Karpas-422 (cell line): ENCODE measurements around the gene SPATA6L. TPM values are rescaled to one million over a fixed set of nuclear protein-coding genes. Genes with fewer than 3 reads are reported as not detected.
"Not testable (repeated sequence)": the region's sequence is repeated elsewhere in the genome, so short reads cannot be mapped to it uniquely, and the experiment has no call there.

ENCODE experiments used
- DNase-seq: peaks from one replicate; pipeline ENCODE4 v3.0.0-alpha.2; 2015
- H2AFZ ChIP-seq: fragments of 200-600 bp; sonication (generic); 2 replicates; pipeline ENCODE4 v1.6.1; 2014; ENCODE audit warnings: antibody characterized with exemption, low read length, mixed read lengths
- H3K27ac ChIP-seq: fragments of 200-600 bp; sonication (generic); 2 replicates; pipeline ENCODE4 v1.5.1; 2014; ENCODE audit warnings: mild to moderate bottlenecking, low read length, moderate library complexity
- H3K27me3 ChIP-seq: fragments of 200-600 bp; sonication (generic); 2 replicates; pipeline ENCODE4 v1.6.1; 2014; ENCODE audit warnings: low read length, mixed read lengths
- H3K36me3 ChIP-seq: fragments of 200-600 bp; sonication (generic); 2 replicates; pipeline ENCODE4 v1.6.1; 2014; ENCODE audit warnings: low read length, mixed read lengths; ENCODE audit not compliant: insufficient read depth
- H3K4me1 ChIP-seq: fragments of 200-600 bp; sonication (generic); 2 replicates; pipeline ENCODE4 v1.6.1; 2014; ENCODE audit warnings: mild to moderate bottlenecking, low read length, mixed read lengths
- H3K4me2 ChIP-seq: fragments of 200-600 bp; sonication (generic); 2 replicates; pipeline ENCODE4 v1.6.1; 2014; ENCODE audit warnings: low read length, low read depth, mild to moderate bottlenecking; ENCODE audit not compliant: poor library complexity, severe bottlenecking
- H3K4me3 ChIP-seq: fragments of 200-600 bp; sonication (generic); 2 replicates; pipeline ENCODE4 v1.5.1; 2014; ENCODE audit warnings: mild to moderate bottlenecking, antibody characterized with exemption, low read length, mixed read lengths
- H3K79me2 ChIP-seq: fragments of 200-600 bp; sonication (generic); 2 replicates; pipeline ENCODE4 v1.6.1; 2014; ENCODE audit warnings: mild to moderate bottlenecking, low read length, mixed read lengths
- H3K9ac ChIP-seq: fragments of 200-600 bp; sonication (generic); 2 replicates; pipeline ENCODE4 v1.6.0; 2014; ENCODE audit warnings: low read length
- H3K9me2 ChIP-seq: fragments of 200-600 bp; sonication (generic), shearing (Covaris generic); replicated peaks from 2 replicates; pipeline ENCODE4 v1.6.0; 2014; ENCODE audit warnings: mild to moderate bottlenecking, low read length, moderate library complexity; ENCODE audit not compliant: insufficient read depth
- H3K9me3 ChIP-seq: fragments of 300-700, 200-600 bp; sonication (generic); 2 replicates; pipeline ENCODE4 v1.6.1; 2014; ENCODE audit warnings: low read length, mixed read lengths
- H4K20me1 ChIP-seq: fragments of 200-600 bp; sonication (generic); 2 replicates; pipeline ENCODE4 v1.6.1; 2014; ENCODE audit warnings: mild to moderate bottlenecking, antibody characterized with exemption, low read length, low read depth; ENCODE audit not compliant: insufficient read depth
- total RNA-seq: library from RNA; depleted of rRNA; stranded (reverse); fragments of >200 nt; shearing (Covaris generic); gene quantifications from 2 replicates; pipeline ENCODE4 v1.2.3, GENCODE V29; 2014; ENCODE audit warnings: low replicate concordance

SPATA6L gene
- total RNA-seq, 1 experiment from 2014 or later = 0.22 TPM

GRCh38 chr9:4618700-4619099 is 47.6 kb downstream of the SPATA6L start:
- Histone ChIP-seq H3K79me2 (no peaks in the 10 kb centered on the region), H3K36me3 (no peaks in the 10 kb centered on the region), H3K4me2 (no peak overlapping the region), H2AFZ (no peak overlapping the region), H3K4me3 (no peak overlapping the region), H3K9ac (no peak overlapping the region), H3K9me3 (no peaks in the 10 kb centered on the region), H3K9me2 (no peaks in the 10 kb centered on the region), H3K27ac (no peak overlapping the region), H3K27me3 (no peaks in the 10 kb centered on the region), H3K4me1 (no peaks in the 10 kb centered on the region), H4K20me1 (no peaks in the 10 kb centered on the region)
- no peak for DNase-seq

GRCh38 chr9:4617752-4618151 is 48.5 kb downstream of the SPATA6L start:
- no peaks in the 10 kb centered on the region for H3K36me3 ChIP-seq

GRCh38 chr9:4615778-4616177 is 50.5 kb downstream of the SPATA6L start:
- no peaks in the 10 kb centered on the region for H3K4me1 ChIP-seq
- H4K20me1 ChIP-seq = no peaks in the 10 kb centered on the region
- no peaks in the 10 kb centered on the region for H3K36me3 ChIP-seq
- H3K4me3 ChIP-seq = no peak overlapping the region
- no peak overlapping the region for H3K4me2 ChIP-seq
- H3K27me3 ChIP-seq = no peaks in the 10 kb centered on the region
- H3K9me3 ChIP-seq = no peaks in the 10 kb centered on the region
- H3K27ac ChIP-seq = no peak overlapping the region
- H2AFZ ChIP-seq = no peak overlapping the region
- H3K9ac ChIP-seq = no peak overlapping the region
- no peaks in the 10 kb centered on the region for H3K79me2 ChIP-seq
- no peak for DNase-seq
- no peaks in the 10 kb centered on the region for H3K9me2 ChIP-seq

More at GRCh38 chr9:4617752-4618151, 48.5 kb downstream of the SPATA6L start:
- H3K9me3 ChIP-seq = no peaks in the 10 kb centered on the region
- no peak overlapping the region for H3K9ac ChIP-seq
- H3K4me3 ChIP-seq = no peak overlapping the region
- DNase-seq = no peak
- no peaks in the 10 kb centered on the region for H3K4me1 ChIP-seq
- no peak overlapping the region for H3K4me2 ChIP-seq
- H3K27me3 ChIP-seq = no peaks in the 10 kb centered on the region
- no peaks in the 10 kb centered on the region for H3K9me2 ChIP-seq
- H2AFZ ChIP-seq = no peak overlapping the region
- no peak overlapping the region for H3K27ac ChIP-seq
- H4K20me1 ChIP-seq = no peaks in the 10 kb centered on the region
- no peaks in the 10 kb centered on the region for H3K79me2 ChIP-seq

- Histone ChIP-seq H3K4me1 (no peaks in the 10 kb centered on the region), H3K79me2 (no peaks in the 10 kb centered on the region), H2AFZ (no peak overlapping the region), H3K9me3 (no peaks in the 10 kb centered on the region), H3K27ac (no peak overlapping the region), H3K9me2 (no peaks in the 10 kb centered on the region), H3K4me2 (no peak overlapping the region), H4K20me1 (no peaks in the 10 kb centered on the region), H3K27me3 (no peaks in the 10 kb centered on the region), H3K9ac (no peak overlapping the region), H3K4me3 (no peak overlapping the region), H3K36me3 (no peaks in the 10 kb centered on the region)
- DNase-seq = no peak
Observed at GRCh38 chr9:4615251-4615650, 51.0 kb downstream of the SPATA6L start.

GRCh38 chr9:4614627-4615026 is 51.7 kb downstream of the SPATA6L start:
- Histone ChIP-seq H3K27me3 (no peaks in the 10 kb centered on the region), H3K4me3 (no peak overlapping the region), H3K4me1 (no peaks in the 10 kb centered on the region), H3K4me2 (no peak overlapping the region), H3K79me2 (no peaks in the 10 kb centered on the region), H3K9ac (no peak overlapping the region), H3K36me3 (no peaks in the 10 kb centered on the region), H3K9me3 (no peaks in the 10 kb centered on the region), H3K27ac (no peak overlapping the region), H4K20me1 (no peaks in the 10 kb centered on the region), H2AFZ (no peak overlapping the region), H3K9me2 (no peaks in the 10 kb centered on the region)
- no peak for DNase-seq

GRCh38 chr9:4606033-4606432 is 60.2 kb downstream of the SPATA6L start:
- not testable (repeated sequence) for H3K9ac ChIP-seq, H3K4me1 ChIP-seq, H3K27me3 ChIP-seq, H4K20me1 ChIP-seq, H3K9me3 ChIP-seq, H3K9me2 ChIP-seq, H3K27ac ChIP-seq, H3K4me2 ChIP-seq, H2AFZ ChIP-seq, H3K79me2 ChIP-seq, H3K4me3 ChIP-seq, DNase-seq, H3K36me3 ChIP-seq

GRCh38 chr9:4604678-4605095 is 61.6 kb downstream of the SPATA6L start:
- H3K4me3 ChIP-seq = no peak overlapping the region
- peak; percentile 89 for DNase-seq
- no peak overlapping the region for H3K4me2 ChIP-seq
- H2AFZ ChIP-seq = no peak overlapping the region
- H3K27ac ChIP-seq = no peak overlapping the region
- no peaks in the 10 kb centered on the region for H3K79me2 ChIP-seq
- no peaks in the 10 kb centered on the region for H4K20me1 ChIP-seq
- no peaks in the 10 kb centered on the region for H3K4me1 ChIP-seq
- no peaks in the 10 kb centered on the region for H3K9me3 ChIP-seq
- no peaks in the 10 kb centered on the region for H3K36me3 ChIP-seq
- H3K27me3 ChIP-seq = no peaks in the 10 kb centered on the region
- H3K9ac ChIP-seq = no peak overlapping the region
- H3K9me2 ChIP-seq = no peaks in the 10 kb centered on the region

GRCh38 chr9:4603830-4604229 is 62.5 kb downstream of the SPATA6L start:
- no peaks in the 10 kb centered on the region for H3K36me3 ChIP-seq
- DNase-seq = no peak
- H3K4me3 ChIP-seq = no peak overlapping the region
- H3K4me1 ChIP-seq = no peaks in the 10 kb centered on the region
- H3K79me2 ChIP-seq = no peaks in the 10 kb centered on the region
- no peaks in the 10 kb centered on the region for H3K27me3 ChIP-seq
- H3K9ac ChIP-seq = no peak overlapping the region
- no peaks in the 10 kb centered on the region for H3K9me3 ChIP-seq
- no peaks in the 10 kb centered on the region for H4K20me1 ChIP-seq
- no peak overlapping the region for H3K27ac ChIP-seq
- H3K4me2 ChIP-seq = no peak overlapping the region
- no peaks in the 10 kb centered on the region for H3K9me2 ChIP-seq
- no peak overlapping the region for H2AFZ ChIP-seq

GRCh38 chr9:4600368-4600767 is 65.9 kb downstream of the SPATA6L start:
- no peaks in the 10 kb centered on the region for H3K4me1 ChIP-seq
- H3K27me3 ChIP-seq = no peaks in the 10 kb centered on the region
- H3K79me2 ChIP-seq = no peaks in the 10 kb centered on the region
- no peaks in the 10 kb centered on the region for H3K36me3 ChIP-seq
- H3K4me2 ChIP-seq = no peak overlapping the region
- H3K27ac ChIP-seq = no peak overlapping the region
- DNase-seq = no peak
- no peak overlapping the region for H2AFZ ChIP-seq
- H3K9ac ChIP-seq = no peak overlapping the region
- no peaks in the 10 kb centered on the region for H3K9me3 ChIP-seq
- no peaks in the 10 kb centered on the region for H3K9me2 ChIP-seq
- no peaks in the 10 kb centered on the region for H4K20me1 ChIP-seq
- no peak overlapping the region for H3K4me3 ChIP-seq
